GM12878 (cell line): ENCODE results near the gene SYCP3. TPM values are rescaled to one million over a fixed set of nuclear protein-coding genes. Genes with fewer than 3 reads are reported as not detected.
A peak's percentile ranks its signal among the peaks of the same experiment; 100 is the strongest.

Experiments used
- ATAC-seq: fragments of 200-7000 bp; cut with Tn5 transposase; 3 replicates; pipeline ENCODE4 v1.9.1; 2020; ENCODE audit warnings: mild to moderate bottlenecking, moderate library complexity
- BruUV-seq: library from RNA; stranded (reverse); fragments of 400-500 nt; replicated peaks from 2 replicates; lab custom pipeline; 2021; lab: Mats Ljungman, UMichigan
- CTCF ChIA-PET: fragments of 300-600 bp; sonication (Branson Sonifier 250); formaldehyde crosslinking; extraction: SDS; loops from one replicate; lab custom pipeline; 2021; ENCODE audit warnings: inconsistent platforms; lab: Yijun Ruan, JAX
- POLR2A ChIA-PET: fragments of 350-600 bp; formaldehyde crosslinking; extraction: SDS; loops from one replicate; lab custom pipeline; 2021; ENCODE audit warnings: inconsistent platforms; lab: Charles Lee
- RAD21 ChIA-PET: fragments of 300-600 bp; sonication (Branson Sonifier 250); formaldehyde crosslinking; loops from one replicate; lab custom pipeline; 2023; ENCODE audit warnings: antibody characterized with exemption; ENCODE audit not compliant: unreplicated experiment; lab: Charles Lee
- SMC1A ChIA-PET: fragments of 300-600 bp; sonication (Branson Sonifier 250); formaldehyde crosslinking; loops from one replicate; lab custom pipeline; 2023; ENCODE audit not compliant: unreplicated experiment, uncharacterized antibody; lab: Charles Lee
- DNase-seq: peaks from one replicate; pipeline ENCODE4 v3.0.0-alpha.2; 2011; ENCODE audit warnings: low read depth, low spot score
- FAIRE-seq: peaks from 3 replicates; lab custom pipeline; 2011; peaks lifted over from hg19 to GRCh38; lab: Jason Lieb, UNC
- H2AFZ ChIP-seq: 2 replicates; pipeline ENCODE4 v1.6.0; 2011; ENCODE audit warnings: low read depth, low read length, control low read depth; ENCODE audit not compliant: control insufficient read depth
- H3K27ac ChIP-seq: 2 replicates; pipeline ENCODE4 v1.5.1; 2011; ENCODE audit warnings: control low read depth; ENCODE audit not compliant: control insufficient read depth, insufficient read depth
- H3K27me3 ChIP-seq, 2 experiments: replicated peaks in 1 of 2; 2 replicates each; pipeline versions ENCODE4 v1.6.0 to v1.6.1; 2011; ENCODE audit warnings: low read length in 1 of 2; ENCODE audit not compliant: control insufficient read depth in 2 of 2, insufficient read depth in 2 of 2
- H3K36me3 ChIP-seq, 2 experiments: 2 replicates each; pipeline ENCODE4 v1.5.1; 2011; ENCODE audit warnings: low read length in 1 of 2; ENCODE audit not compliant: control insufficient read depth in 2 of 2, insufficient read depth in 2 of 2
- H3K4me1 ChIP-seq: 2 replicates; pipeline ENCODE4 v1.6.1; 2011; ENCODE audit warnings: mild to moderate bottlenecking, low read length, moderate library complexity, mixed read lengths; ENCODE audit not compliant: control insufficient read depth, insufficient read depth
- H3K4me2 ChIP-seq: 2 replicates; pipeline ENCODE4 v1.6.0; 2011; ENCODE audit warnings: control low read depth; ENCODE audit not compliant: control insufficient read depth, insufficient read depth
- H3K4me3 ChIP-seq: fragments of 200-600 bp; sonication (generic); 2 replicates; pipeline ENCODE4 v1.5.1; 2016
- H3K79me2 ChIP-seq: 2 replicates; pipeline ENCODE4 v1.6.0; 2011; ENCODE audit warnings: low read length; ENCODE audit not compliant: control insufficient read depth, insufficient read depth
- H3K9ac ChIP-seq: 2 replicates; pipeline ENCODE4 v1.8.0; 2011; ENCODE audit warnings: low read length, control low read depth, mixed read lengths; ENCODE audit not compliant: control insufficient read depth, insufficient read depth
- H3K9me3 ChIP-seq: replicated peaks from 3 replicates; pipeline ENCODE4 v1.5.1; 2011; ENCODE audit warnings: mild to moderate bottlenecking, low read length; ENCODE audit not compliant: control insufficient read depth, insufficient read depth
- H4K20me1 ChIP-seq: 2 replicates; pipeline ENCODE4 v1.6.0; 2011; ENCODE audit not compliant: control insufficient read depth, insufficient read depth
- BCLAF1 ChIP-seq: fragments of 450-650 bp; IDR thresholded peaks from 2 replicates; pipeline ENCODE4 v1.6.1; 2017; ENCODE audit warnings: antibody characterized with exemption, mild to moderate bottlenecking, moderate library complexity
- CTCF ChIP-seq, 3 experiments: IDR thresholded peaks in 2 of 3; conservative IDR thresholded peaks in 1 of 3; 2 replicates each; pipeline ENCODE4 v1.5.1; 2011; ENCODE audit warnings: low read depth in 3 of 3, low read length in 3 of 3, mild to moderate bottlenecking in 3 of 3, control low read depth in 2 of 3, moderate library complexity in 2 of 3, inconsistent platforms in 1 of 3, mixed read lengths in 1 of 3; ENCODE audit not compliant: control insufficient read depth in 2 of 3, insufficient read depth in 1 of 3; ENCODE audit errors: extremely low read depth in 1 of 3
- ETV6 ChIP-seq, 2 experiments: fragments of 450-650 bp in 1 of 2; IDR thresholded peaks in 1 of 2; conservative IDR thresholded peaks in 1 of 2; 2 replicates each; pipeline ENCODE4 v1.6.1; 2014; ENCODE audit warnings: antibody characterized with exemption in 1 of 2, borderline replicate concordance in 1 of 2, low read depth in 1 of 2, mild to moderate bottlenecking in 1 of 2, moderate library complexity in 1 of 2
- HCFC1 ChIP-seq: fragments of 150-350 bp; IDR thresholded peaks from 2 replicates; pipeline ENCODE4 v1.6.1; 2014; ENCODE audit warnings: low read length
- PKNOX1 ChIP-seq: fragments of 450-650 bp; IDR thresholded peaks from 2 replicates; pipeline ENCODE4 v1.6.1; 2016; ENCODE audit warnings: mild to moderate bottlenecking
- PML ChIP-seq: IDR thresholded peaks from 2 replicates; pipeline ENCODE4 v1.6.1; 2012; ENCODE audit warnings: low read length, inconsistent platforms
- TBL1XR1 ChIP-seq: IDR thresholded peaks from 2 replicates; pipeline ENCODE4 v1.6.1; 2012; ENCODE audit warnings: low read depth, low read length, improper control_type of control experiment
- WGBS: methylation state at CpG from one replicate; pipeline ENCODE4 v1.1.6; 2016; ENCODE audit warnings: low lambda C conversion rate; ENCODE audit not compliant: insufficient replicate concordance, insufficient coverage; ENCODE audit errors: missing lambda C conversion rate; 5-methylcytosine and 5-hydroxymethylcytosine counted together
- in situ Hi-C: fragments of 300-500 bp; cut with MboI; formaldehyde crosslinking; loops from 9 replicates; pipeline ENCODE4 v1.14.3; 2018; ENCODE audit warnings: mixed read lengths
- intact Hi-C: fragments of 100-400 bp; cut with micrococcal nuclease; formaldehyde crosslinking; loops from one replicate; pipeline ENCODE4 v1.14.2; 2022; ENCODE audit not compliant: unreplicated experiment
- polyA plus RNA-seq, 11 experiments: library from polyadenylated mRNA; depleted of rRNA in 4 of 11; unstranded in 6 of 11; stranded (reverse) in 5 of 11; fragments of >200 nt; fragmentation: Nextera tagmentation in 4 of 11; fragmentation: Illumina TruSeq in 1 of 11; extraction: Ambion mirVana in 4 of 11; extraction: Trizol in 1 of 11; gene quantifications; 1 replicate in 1 of 11; 2 replicates in 10 of 11; pipeline versions ENCODE4 v1.2.1 to v1.2.3, GENCODE V29; 2011 to 2016; ENCODE audit warnings: inconsistent platforms in 2 of 11, missing spikeins in 2 of 11, low read depth in 1 of 11
- total RNA-seq, 4 experiments: library from RNA; depleted of rRNA in 3 of 4; stranded (reverse); fragments of >200 nt in 3 of 4; fragmentation: Illumina TruSeq in 1 of 4; extraction: Trizol in 1 of 4; gene quantifications; 2 replicates each; pipeline versions ENCODE4 v1.2.1 to v1.2.3, GENCODE V29; 2013 to 2021

SYCP3 gene
- total and polyA plus RNA-seq, 10 of the 15 experiments (the other 5 are each of a cell fraction or from before 2014, with no cell fraction given): 0.08 to 0.58 (median 0.21) TPM

- Histone ChIP-seq H3K27me3 (no peaks in the 10 kb centered on the region), H2AFZ (no peak overlapping the region), H3K4me3 (no peak overlapping the region), H3K4me2 (peak overlapping the region; percentile 59; the same call in 1 of the 2 replicates), H3K9me3 (no peaks in the 10 kb centered on the region), H4K20me1 (no peaks in the 10 kb centered on the region), H3K9ac (peak overlapping the region; percentile 17), H3K4me1 (peaks cover 17% of the 10 kb centered on the region), H3K79me2 (no peaks in the 10 kb centered on the region), H3K27ac (peak overlapping the region; percentile 85), H3K36me3 (peaks cover 2 to 8% of the 10 kb centered on the region in 2 experiments)
- SMC1A ChIA-PET: interaction anchor here (1.0 to 1.4 kb wide), 4 partner anchors 10 to 80 kb away, joined by 3 to 5 read pairs (median 4); no protein-coding TSS in a partner anchor
- CTCF ChIA-PET: no interaction called here
- no peak for DNase-seq
- BruUV-seq: TSS peak; percentile 37
- intact Hi-C loops (no loop called here), in situ Hi-C loops (no loop called here)
- no peak for FAIRE-seq
- no peak for ATAC-seq
- TF ChIP-seq BCLAF1 (no peak), ETV6 (conservative IDR thresholded peaks at IDR 0.05 in 1 of 2, IDR thresholded peaks at IDR 0.05 in 1 of 2; ENCODE audit: borderline replicate concordance in 1 of 2, low read depth in 1 of 2) (no peak), TBL1XR1 (no peak), HCFC1 (no peak), PKNOX1 (no peak), CTCF (IDR thresholded peaks at IDR 0.05 in 2 of 3, conservative IDR thresholded peaks at IDR 0.05 in 1 of 3; ENCODE audit: control insufficient read depth in 2 of 3, extremely low read depth in 1 of 3, insufficient read depth in 1 of 3, low read depth in 3 of 3, low read length in 3 of 3) (no peak), PML (0 out of 2 replicates have a peak, but pooled peaks have one; percentile 8)
- POLR2A ChIA-PET: no interaction called here
- 42% methylated on average over 1 of the region's 1 CpG for WGBS
- RAD21 ChIA-PET: interaction anchor here (1.2 kb wide), 2 partner anchors 30 to 109 kb away, joined by 3 read pairs; no protein-coding TSS in a partner anchor
Measured at GRCh38 chr12:101743242-101743641, 4.0 kb upstream of the SYCP3 start.
